GM21717 (cell line): ENCODE data around the gene STK39.
"Not testable (repeated sequence)": the region's sequence is repeated elsewhere in the genome, so short reads cannot be mapped to it uniquely, and the experiment has no call there.

Source experiments
- ATAC-seq: cut with Tn5 transposase; IDR thresholded peaks from one replicate; pipeline ENCODE4 v1.9.1; 2021; ENCODE audit warnings: mild to moderate bottlenecking, moderate library complexity; ENCODE audit not compliant: unreplicated experiment

STK39 gene

DNA sequence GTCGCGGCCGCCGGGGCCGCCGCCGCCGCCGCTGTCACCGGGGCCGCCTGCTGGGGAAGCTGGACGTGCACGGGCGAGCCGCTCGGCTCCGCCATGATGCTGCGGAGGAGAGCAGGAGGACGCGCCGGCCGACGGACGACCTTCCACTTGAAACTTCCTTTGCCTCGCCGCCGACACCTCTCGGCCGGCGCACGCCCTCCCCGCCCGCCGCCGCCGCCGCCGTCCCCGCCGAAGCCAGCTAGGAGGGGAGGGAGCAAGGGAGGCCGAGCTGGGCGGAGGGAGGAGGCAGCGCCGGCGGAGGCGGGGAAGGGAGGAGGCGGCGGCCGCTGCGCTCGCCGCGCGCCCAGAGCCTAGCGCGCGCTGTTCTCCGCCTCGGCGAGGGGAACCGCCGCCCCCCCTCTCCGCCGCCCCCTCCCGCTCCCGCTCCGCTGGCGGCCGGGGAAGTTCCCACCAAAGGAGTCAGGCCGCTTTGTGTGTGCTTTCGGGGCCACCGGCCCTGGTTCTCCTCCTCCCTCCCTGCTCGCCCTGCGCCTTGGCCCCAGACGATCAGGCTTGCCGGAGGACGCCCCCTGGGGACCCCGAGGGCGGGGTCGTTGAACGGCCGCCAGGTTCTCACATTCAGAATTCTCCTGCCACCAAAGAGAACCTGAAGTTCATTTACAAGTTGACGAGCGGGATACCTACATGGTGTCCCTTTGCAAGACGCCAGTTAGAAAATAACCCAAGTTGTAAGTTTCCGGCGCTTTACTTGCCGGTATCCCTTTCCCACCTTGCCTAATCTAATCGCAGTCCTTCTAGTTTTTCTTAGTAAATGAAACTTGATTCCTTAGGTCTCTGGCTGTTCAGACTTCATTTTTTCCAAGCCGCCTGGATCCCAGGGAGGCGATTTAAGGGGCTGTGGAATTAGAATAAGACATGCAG, at the start of gene STK39:
STK39 (minus strand) TSS at position 255 of the 921 bp plus-strand sequence; CDS start at position 95, 160 bp downstream.
- ATAC-seq = peak; percentile 87

GRCh38 chr2:168295051-168295450, 47.7 kb upstream of the STK39 start:
- no peak for ATAC-seq

DNA sequence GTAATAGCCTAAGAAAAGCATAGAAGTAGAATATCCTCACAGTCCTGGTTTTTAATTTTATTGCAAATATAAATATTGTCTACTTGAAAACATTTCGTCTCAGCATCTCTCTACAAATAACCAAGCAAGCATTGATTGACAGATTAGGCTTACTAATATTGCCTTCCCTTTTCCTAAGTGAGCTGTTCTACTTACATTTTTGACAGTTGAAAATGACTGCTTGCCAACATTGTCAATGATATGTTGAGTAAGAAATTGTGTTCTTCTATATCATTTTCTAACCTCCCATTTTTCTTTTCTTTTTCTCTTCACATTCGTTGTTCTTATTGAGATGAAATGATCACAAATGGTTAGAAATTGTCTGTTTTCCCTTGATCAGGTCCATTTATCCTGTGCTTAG, 47.0 kb upstream of the STK39 start:
- ATAC-seq = no peak

- no peak for ATAC-seq
These were observed 46.4 kb upstream of the STK39 start for GRCh38 chr2:168293766-168294165.

DNA sequence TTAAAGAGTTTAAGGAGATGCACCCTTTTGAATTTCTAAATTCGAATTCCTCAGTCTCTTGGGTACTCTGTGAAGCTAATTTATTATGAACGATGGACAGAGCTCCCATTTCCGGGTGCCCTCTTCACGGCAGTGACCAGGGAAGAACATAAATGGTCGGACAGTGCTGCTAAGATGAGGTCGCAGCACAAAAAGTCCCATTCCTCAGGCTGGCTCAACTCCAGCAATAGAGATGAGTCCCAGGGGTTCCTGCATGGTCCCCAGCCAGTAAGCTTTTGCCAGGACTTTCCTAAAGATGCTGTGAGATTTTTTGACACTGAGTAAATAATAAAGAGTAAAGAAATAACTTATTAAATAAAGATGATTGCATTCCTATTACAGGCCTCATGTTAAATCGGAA, 43.0 kb upstream of the STK39 start:
- ATAC-seq = no peak

DNA sequence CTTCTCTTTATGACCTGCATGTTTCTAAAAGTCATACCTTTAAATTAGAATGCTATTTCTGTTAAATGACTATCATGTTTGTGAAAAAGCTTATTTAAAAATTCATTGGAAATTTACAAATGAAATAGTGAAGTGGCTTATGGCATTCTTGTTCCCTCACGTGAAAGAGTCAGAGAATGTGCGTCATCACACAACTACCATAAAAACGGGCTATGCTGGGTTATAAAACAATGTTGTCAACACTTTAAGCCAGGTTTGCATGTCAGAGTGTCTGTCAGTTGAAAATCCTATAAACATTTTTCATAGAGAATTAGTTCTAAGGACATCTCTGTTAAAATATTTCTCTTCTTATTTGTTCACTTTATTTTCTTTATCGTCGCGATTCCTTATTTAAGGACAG, 42.5 kb upstream of the STK39 start:
- ATAC-seq = no peak

DNA sequence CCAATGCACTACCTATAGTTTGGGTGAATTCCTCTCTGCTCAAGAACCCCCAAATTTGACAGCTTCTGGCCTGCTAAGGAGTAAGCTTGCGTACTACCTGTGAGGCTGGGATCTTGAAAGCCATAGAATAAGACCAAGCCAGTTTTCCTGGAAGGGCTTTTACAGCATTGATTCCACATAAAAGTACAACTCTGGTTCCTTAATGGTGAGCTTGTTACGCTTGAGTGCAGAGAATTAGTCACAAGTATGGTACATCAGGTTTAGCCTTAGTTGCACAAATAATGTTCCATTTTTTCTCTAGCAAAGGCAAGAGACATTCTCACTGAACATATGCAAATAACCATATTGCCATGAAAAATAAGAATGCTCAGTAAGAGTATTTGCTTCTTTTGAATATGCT, 39.1 kb upstream of the STK39 start:
- no peak for ATAC-seq

GRCh38 chr2:168278424-168278888, 31.1 kb upstream of the STK39 start:
- no peak for ATAC-seq

- no peak for ATAC-seq
These were observed 29.9 kb upstream of the STK39 start for GRCh38 chr2:168277276-168277675.

- no peak for ATAC-seq
These were observed 24.8 kb upstream of the STK39 start for GRCh38 chr2:168272225-168272624.

- not testable (repeated sequence) for ATAC-seq
These were observed 15.5 kb upstream of the STK39 start for GRCh38 chr2:168262926-168263325.

DNA sequence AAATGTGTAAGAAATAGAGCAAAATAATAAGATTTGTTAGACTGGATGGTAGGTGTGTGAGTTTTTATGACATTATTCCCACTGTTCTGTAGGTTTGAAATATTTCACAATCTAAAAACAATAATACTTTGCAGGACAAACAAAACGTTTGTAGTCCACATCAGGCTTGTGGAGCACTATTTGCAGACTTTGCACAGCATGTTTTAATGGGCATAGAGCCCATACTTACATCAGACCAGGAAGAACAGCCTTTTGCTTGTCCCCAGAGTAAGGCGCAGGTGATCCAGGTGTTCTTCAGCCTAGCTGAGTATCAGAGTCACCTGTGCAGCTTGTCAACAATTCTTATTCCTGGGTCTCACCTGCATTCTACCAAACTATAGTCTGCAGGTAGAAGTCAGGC, 9.1 kb upstream of the STK39 start:
- ATAC-seq = no peak

DNA sequence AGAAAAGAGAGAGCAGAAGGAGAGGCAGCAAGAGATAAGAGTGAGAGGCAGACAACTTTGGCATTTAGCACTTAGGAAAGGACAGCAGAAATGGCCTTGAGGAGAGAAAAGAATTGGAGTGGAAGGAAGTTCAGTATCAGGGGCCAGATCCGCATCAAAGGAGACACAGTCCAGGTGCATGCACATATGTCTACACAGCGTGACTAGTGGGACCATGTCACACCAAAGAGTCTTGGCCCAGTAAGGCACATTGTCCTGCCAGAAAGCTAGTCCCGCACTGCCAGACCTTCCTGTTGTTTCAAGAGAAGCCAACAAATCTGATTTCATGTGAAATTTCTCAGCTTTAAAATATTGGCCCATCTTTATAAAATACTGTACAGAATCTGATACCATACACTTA, 8.5 kb upstream of the STK39 start:
- no peak for ATAC-seq

DNA sequence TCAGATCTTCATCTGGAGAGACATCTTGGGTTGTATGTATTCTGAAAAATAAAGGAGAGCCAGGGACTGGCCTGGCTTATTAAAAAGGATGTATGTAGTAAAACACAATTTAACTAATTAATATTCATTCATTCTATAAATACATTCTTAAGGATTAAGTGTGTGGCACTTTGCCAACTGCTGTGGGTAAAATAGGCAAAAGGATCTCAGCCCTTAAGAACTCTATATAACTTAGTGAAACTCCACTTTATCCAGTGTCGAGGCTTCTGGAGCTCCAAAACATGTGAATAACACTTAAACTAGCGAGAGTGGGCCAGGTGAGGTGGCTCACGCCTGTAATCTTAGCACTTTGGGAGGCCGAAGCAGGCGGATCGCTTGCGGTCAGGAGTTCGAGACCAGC, 7.7 kb upstream of the STK39 start:
- ATAC-seq = no peak

DNA sequence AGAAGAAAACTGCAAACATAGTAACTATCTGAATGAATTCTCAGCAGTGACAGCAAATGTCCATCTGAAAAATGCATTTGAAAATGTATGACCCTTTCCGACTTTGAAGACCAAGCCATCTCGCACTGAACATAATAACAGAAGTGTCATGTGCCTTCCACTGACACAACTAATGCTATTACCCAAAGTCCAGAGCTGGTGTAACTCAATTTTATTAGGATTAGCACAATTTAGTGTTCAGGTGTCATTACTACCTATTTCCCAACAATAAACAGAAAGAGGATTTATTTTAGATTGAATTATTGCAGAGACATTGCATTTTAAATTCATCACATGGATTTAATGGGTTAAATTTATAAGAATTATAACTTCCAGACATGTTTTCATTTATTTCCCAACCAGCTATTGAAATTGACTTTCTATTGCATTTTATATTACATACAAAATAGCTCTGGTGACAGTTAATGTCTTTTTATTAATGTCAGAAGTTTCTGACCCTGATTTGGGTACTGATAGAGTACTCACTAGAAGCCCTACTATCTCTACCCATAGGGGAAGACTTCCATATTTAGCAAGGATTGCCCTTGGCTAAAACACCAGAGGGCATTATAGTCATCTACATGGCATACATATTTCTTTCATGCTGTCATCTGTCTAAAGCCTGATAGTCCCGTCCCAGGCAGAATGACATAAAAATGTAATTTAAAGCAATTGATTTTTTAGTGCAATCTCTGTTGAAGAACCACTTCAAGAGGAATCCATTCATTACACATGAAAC, 7.0 kb upstream of the STK39 start:
- no peak for ATAC-seq

DNA sequence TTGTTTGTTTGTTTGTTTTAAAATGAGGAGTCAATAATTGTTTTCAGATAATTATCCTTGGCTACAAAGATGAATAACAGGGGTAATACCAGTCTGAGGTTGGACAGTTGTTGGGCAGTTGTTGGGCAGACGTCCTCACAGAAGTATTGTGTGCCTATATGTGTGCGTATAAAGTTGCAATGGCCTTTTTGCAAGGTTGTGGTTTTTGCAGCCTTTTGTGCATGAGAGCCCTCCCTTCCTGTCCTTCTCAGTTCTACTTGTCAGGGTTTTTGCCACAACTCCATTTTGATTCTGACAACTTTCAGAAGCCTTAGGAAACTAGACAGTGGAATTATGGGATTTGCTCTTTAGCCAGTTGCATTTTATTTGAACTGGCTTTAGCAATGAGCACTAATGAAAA, 6.0 kb upstream of the STK39 start:
- no peak for ATAC-seq

DNA sequence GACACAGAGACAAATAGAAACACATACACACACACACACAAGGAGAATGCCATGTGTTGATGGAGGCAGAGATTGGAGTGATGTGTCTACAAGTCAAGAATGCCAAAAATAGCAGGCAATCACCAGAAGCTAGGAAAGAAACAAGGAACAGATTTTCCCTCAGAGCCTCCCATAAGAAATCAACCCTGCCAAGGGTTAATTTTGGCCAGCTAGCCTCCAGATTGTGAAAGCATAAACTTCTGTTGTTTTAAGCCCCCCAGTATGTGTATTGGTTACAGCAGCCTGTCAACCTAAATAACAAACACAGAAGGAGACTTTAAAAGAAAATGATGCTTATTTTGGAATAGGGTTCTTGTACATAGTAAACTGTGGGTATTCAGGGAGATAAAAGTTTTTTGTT, 5.6 kb upstream of the STK39 start:
- ATAC-seq = no peak

DNA sequence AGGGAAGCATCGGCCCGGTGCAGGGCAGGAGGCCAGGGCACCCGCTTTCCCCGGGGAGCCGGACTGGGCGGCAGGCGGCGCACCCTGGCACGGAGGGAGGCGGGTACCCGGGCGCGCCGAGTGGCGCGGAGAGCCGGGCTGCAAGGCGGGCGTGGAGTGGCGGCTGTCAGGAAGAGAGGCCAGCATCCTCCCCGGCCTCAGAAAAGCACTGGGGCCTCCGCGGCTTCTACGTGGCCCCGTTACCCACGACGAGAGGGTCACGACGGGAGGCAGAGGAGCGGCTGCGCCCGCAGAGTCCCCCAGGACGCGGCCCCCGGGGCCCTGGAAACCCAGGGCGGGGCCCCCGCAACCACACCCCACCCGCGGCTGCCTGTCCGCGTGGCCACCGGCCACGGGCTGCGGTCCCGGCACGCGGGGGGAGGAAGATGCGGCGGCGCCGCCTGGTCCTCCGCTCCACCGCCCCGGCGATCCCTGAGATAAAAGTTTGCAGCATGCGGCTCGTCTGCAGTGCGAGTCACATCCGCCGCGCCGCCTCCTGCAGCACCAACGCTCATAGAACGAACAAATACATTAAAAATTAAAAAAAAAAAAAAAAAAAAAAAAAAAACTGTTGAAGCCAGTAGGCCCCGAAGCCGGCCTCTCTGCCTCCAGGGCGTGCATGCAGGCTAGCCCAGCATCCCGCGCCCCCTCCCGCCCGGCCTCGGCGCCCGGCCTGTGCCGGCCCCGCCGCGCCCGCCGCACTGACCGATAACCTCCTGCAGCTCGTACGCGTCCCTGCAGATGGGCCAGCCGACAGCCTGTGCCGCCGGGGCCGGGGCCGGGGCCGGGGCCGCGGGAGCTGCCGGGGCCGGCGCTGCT, 683 bp downstream of the STK39 start:
- ATAC-seq = peak; percentile 61

- ATAC-seq = no peak
These were observed 1.3 kb downstream of the STK39 start for GRCh38 chr2:168246072-168246482.

DNA sequence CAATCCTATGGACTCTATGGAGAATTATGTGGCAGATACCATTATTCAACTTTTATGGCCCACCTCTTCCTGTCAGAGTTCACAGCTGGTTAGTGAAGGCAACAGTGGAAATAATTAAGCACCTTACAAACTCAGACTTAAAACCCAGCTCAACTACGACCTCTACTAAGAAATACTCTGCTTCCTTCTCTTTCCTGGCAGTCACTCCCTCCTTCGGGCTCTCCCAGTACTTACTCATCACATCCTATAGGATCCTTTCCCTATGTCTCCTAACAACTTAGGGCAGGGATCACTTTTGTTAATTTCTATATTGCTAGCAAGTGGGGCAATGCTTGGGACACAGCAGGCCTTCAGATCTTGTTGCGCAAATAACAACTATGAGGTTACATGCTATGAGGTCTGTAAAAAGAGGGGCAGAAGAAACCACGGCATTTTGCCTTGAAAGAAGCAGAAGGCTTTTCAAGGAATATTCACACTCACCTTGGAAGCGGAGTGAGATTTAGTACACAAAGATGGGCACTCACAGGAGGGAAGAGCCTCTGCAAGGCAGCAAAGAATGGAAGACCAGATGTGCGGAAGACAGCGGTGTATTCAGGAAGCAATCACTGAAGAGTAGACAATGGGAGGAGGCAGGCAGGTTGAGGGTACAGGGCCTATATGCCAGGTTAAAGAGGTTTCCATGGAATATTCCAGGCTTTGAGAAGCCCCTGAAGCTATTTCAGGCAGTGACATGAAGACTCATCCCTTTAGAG, 2.1 kb downstream of the STK39 start:
- no peak for ATAC-seq
